Adrenal gland (tissue), 5 donors: ENCODE measurements around the gene ADGRL2.

Source experiments
- CTCF ChIP-seq, 6 experiments: fragments of 450-650 bp in 4 of 6; fragments of 200-600 bp in 2 of 6; sonication (generic) in 1 of 6; IDR thresholded peaks; 1 replicate in 5 of 6; 2 replicates in 1 of 6; pipeline versions ENCODE4 v1.5.1 to v1.8.0; 2016 to 2021; ENCODE audit warnings: antibody characterized with exemption in 6 of 6, mild to moderate bottlenecking in 2 of 6, moderate library complexity in 1 of 6
- POLR2A ChIP-seq, 2 donors: fragments of 450-650 bp; IDR thresholded peaks; one replicate each; pipeline ENCODE4 v1.6.1; 2017; ENCODE audit warnings: antibody characterized with exemption in 2 of 2, mild to moderate bottlenecking in 2 of 2, moderate library complexity in 1 of 2
- donor health status: DM: no; HTN: no; CAD: no.

GRCh38 chr1:81841795-81842194 is 41.1 kb downstream of the ADGRL2 start:
- TF ChIP-seq CTCF (IDR thresholded peaks at IDR 0.05), result no peak
- TF ChIP-seq POLR2A (IDR thresholded peaks at IDR 0.05), result no peak
